ENCODE measurements around the gene ACTR5. TPM values are rescaled to one million over a fixed set of nuclear protein-coding genes. Genes with fewer than 3 reads are reported as not detected.

ACTR5 gene
- total and polyA plus RNA-seq, 2 of the 13 experiments (the other 11 are each of a cell fraction or from before 2014, with no cell fraction given), result 19.5 to 20.5 TPM

DNA sequence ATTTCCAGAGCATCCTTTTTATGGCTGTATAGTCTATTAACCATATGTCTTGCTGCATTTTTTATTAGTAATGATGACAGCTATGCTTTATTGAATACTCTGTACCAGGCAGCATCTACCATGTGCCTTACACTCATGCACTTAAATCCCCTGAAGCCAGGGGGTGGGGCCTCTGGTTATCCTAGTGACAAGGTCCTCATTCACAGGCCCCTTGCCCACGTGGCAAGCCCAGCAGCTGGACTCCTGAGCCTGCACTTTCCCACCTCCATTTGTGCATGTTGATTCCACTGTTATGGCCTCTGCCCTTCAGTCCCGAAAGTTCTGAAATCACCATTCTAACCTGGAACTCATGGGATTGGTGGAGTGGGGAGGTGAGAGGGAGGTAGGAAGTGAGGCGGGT, 22.3 kb downstream of the ACTR5 start:
- Histone ChIP-seq H3K27me3 (ENCODE audit: control insufficient read depth in 1 of 2, insufficient read depth in 2 of 2, low read length in 2 of 2) (no peaks in the 10 kb centered on the region), H3K9me3 (ENCODE audit: low read length) (no peaks in the 10 kb centered on the region), H3K27ac (ENCODE audit: extremely low read length, insufficient read depth, low read length) (peak overlapping the region; percentile 28), H3K4me2 (ENCODE audit: low read depth, low read length) (no peak overlapping the region), H4K20me1 (ENCODE audit: insufficient read depth, low read length) (no peaks in the 10 kb centered on the region), H3K4me3 (replicated peaks in 1 of 3; ENCODE audit: insufficient read depth in 1 of 3, low read depth in 2 of 3, low read length in 3 of 3) (no peak overlapping the region), H3K4me1 (ENCODE audit: insufficient read depth, low read length) (peaks cover 8% of the 10 kb centered on the region), H3K9ac (ENCODE audit: insufficient read depth, low read depth, low read length) (no peak overlapping the region), H3K36me3 (replicated peaks in 1 of 2; ENCODE audit: control insufficient read depth in 1 of 2, insufficient read depth in 2 of 2, low read length in 2 of 2) (peaks cover 22 to 76% of the 10 kb centered on the region in 2 experiments), H3K79me2 (ENCODE audit: insufficient read depth, low read length) (no peaks in the 10 kb centered on the region), H2AFZ (ENCODE audit: low read length) (no peak overlapping the region)
- ChIA-PET POLR2A (no interaction called here), CTCF (ENCODE audit: low intra/inter-chr PET ratio, low total read pairs) (no interaction called here)
- DNase-seq (ENCODE audit: low spot score) (peak; percentile 37), ATAC-seq (peak; percentile 69), FAIRE-seq (no peak)
- intact Hi-C loops (cut with micrococcal nuclease; ENCODE audit: unreplicated experiment), result no loop called here
- no TSS peak for BruUV-seq (replicated peaks)
- 72% methylated on average over 3 of the region's 3 CpGs for WGBS (ENCODE audit: low lambda C conversion rate)
- in situ Hi-C loops (cut with HindIII; ENCODE audit: extremely low pct_ligation_motif_present, low pct_unique_long_range_greater_than_20kb), result no loop called here
- TF ChIP-seq ZFP37 (CRISPR knock-in tag; IDR thresholded peaks at IDR 0.05; ENCODE audit: borderline replicate concordance) (0 out of 2 replicates have a peak, but pooled peaks have one; percentile 35), GATA4 (IDR thresholded peaks at IDR 0.05; ENCODE audit: borderline replicate concordance, low read depth) (no peak), ZNF777 (CRISPR knock-in tag; IDR thresholded peaks at IDR 0.05) (no peak), TCF7 (IDR thresholded peaks at IDR 0.05; ENCODE audit: low read depth) (no peak), NBN (conservative IDR thresholded peaks at IDR 0.05) (no peak), ZNF7 (CRISPR knock-in tag; IDR thresholded peaks at IDR 0.05) (0 out of 2 replicates have a peak, but pooled peaks have one; percentile 30), ZNF749 (CRISPR knock-in tag; IDR thresholded peaks at IDR 0.05; ENCODE audit: borderline replicate concordance) (no peak), ONECUT2 (CRISPR knock-in tag; IDR thresholded peaks at IDR 0.05) (no peak), ZNF382 (CRISPR knock-in tag; IDR thresholded peaks at IDR 0.05; ENCODE audit: borderline replicate concordance) (no peak), MYC (CRISPR knock-in tag; IDR thresholded peaks at IDR 0.05; ENCODE audit: borderline replicate concordance) (peak; percentile 18; the same call in 1 of the 2 replicates), KLF9 (CRISPR knock-in tag; IDR thresholded peaks at IDR 0.05; ENCODE audit: low read depth) (no peak), ESRRA (CRISPR knock-in tag; IDR thresholded peaks at IDR 0.05; ENCODE audit: low read depth) (no peak), SP140L (CRISPR knock-in tag; IDR thresholded peaks at IDR 0.05; ENCODE audit: borderline replicate concordance) (no peak), TARDBP (CRISPR knock-in tag; IDR thresholded peaks at IDR 0.05) (no peak)
- TF ChIP-seq, protein P1, sequence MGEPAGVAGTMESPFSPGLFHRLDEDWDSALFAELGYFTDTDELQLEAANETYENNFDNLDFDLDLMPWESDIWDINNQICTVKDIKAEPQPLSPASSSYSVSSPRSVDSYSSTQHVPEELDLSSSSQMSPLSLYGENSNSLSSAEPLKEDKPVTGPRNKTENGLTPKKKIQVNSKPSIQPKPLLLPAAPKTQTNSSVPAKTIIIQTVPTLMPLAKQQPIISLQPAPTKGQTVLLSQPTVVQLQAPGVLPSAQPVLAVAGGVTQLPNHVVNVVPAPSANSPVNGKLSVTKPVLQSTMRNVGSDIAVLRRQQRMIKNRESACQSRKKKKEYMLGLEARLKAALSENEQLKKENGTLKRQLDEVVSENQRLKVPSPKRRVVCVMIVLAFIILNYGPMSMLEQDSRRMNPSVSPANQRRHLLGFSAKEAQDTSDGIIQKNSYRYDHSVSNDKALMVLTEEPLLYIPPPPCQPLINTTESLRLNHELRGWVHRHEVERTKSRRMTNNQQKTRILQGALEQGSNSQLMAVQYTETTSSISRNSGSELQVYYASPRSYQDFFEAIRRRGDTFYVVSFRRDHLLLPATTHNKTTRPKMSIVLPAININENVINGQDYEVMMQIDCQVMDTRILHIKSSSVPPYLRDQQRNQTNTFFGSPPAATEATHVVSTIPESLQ (CRISPR knock-in tag; conservative IDR thresholded peaks at IDR 0.05), result no peak
- TF ChIP-seq, protein P2, sequence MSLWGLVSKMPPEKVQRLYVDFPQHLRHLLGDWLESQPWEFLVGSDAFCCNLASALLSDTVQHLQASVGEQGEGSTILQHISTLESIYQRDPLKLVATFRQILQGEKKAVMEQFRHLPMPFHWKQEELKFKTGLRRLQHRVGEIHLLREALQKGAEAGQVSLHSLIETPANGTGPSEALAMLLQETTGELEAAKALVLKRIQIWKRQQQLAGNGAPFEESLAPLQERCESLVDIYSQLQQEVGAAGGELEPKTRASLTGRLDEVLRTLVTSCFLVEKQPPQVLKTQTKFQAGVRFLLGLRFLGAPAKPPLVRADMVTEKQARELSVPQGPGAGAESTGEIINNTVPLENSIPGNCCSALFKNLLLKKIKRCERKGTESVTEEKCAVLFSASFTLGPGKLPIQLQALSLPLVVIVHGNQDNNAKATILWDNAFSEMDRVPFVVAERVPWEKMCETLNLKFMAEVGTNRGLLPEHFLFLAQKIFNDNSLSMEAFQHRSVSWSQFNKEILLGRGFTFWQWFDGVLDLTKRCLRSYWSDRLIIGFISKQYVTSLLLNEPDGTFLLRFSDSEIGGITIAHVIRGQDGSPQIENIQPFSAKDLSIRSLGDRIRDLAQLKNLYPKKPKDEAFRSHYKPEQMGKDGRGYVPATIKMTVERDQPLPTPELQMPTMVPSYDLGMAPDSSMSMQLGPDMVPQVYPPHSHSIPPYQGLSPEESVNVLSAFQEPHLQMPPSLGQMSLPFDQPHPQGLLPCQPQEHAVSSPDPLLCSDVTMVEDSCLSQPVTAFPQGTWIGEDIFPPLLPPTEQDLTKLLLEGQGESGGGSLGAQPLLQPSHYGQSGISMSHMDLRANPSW (CRISPR knock-in tag; IDR thresholded peaks at IDR 0.05; ENCODE audit: borderline replicate concordance), result no peak
- TF ChIP-seq, protein P3, sequence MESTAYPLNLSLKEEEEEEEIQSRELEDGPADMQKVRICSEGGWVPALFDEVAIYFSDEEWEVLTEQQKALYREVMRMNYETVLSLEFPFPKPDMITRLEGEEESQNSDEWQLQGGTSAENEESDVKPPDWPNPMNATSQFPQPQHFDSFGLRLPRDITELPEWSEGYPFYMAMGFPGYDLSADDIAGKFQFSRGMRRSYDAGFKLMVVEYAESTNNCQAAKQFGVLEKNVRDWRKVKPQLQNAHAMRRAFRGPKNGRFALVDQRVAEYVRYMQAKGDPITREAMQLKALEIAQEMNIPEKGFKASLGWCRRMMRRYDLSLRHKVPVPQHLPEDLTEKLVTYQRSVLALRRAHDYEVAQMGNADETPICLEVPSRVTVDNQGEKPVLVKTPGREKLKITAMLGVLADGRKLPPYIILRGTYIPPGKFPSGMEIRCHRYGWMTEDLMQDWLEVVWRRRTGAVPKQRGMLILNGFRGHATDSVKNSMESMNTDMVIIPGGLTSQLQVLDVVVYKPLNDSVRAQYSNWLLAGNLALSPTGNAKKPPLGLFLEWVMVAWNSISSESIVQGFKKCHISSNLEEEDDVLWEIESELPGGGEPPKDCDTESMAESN (CRISPR knock-in tag; conservative IDR thresholded peaks at IDR 0.05), result no peak
- TF ChIP-seq, protein P4, sequence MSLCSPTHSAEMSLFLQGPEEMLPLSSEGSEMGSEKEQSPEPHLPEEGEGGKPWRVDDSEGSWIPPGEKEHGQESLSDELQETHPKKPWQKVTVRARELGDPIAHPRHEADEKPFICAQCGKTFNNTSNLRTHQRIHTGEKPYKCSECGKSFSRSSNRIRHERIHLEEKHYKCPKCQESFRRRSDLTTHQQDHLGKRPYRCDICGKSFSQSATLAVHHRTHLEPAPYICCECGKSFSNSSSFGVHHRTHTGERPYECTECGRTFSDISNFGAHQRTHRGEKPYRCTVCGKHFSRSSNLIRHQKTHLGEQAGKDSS (CRISPR knock-in tag; IDR thresholded peaks at IDR 0.05; ENCODE audit: borderline replicate concordance, low read depth), result no peak
